Large intestine (tissue), 3 donors: ENCODE results near the gene PABPC1L. TPM values are rescaled to one million over a fixed set of nuclear protein-coding genes. Genes with fewer than 3 reads are reported as not detected.
A peak's percentile ranks its signal among the peaks of the same experiment; 100 is the strongest.

Source experiments
- DNase-seq, 2 donors: peaks; one replicate each; pipeline versions ENCODE4 v3.0.0 to v3.0.0-alpha.2; 2013
- H3K27ac ChIP-seq: one replicate; pipeline ENCODE4 v1.5.1; 2013; ENCODE audit warnings: low read length
- H3K27me3 ChIP-seq: 2 replicates; pipeline ENCODE4 v1.6.1; 2013; ENCODE audit warnings: low read length; ENCODE audit not compliant: control insufficient read depth, insufficient read depth
- H3K36me3 ChIP-seq: 2 replicates; pipeline ENCODE4 v1.6.1; 2013; ENCODE audit warnings: low read length; ENCODE audit not compliant: control insufficient read depth, insufficient read depth
- H3K4me1 ChIP-seq: one replicate; pipeline ENCODE4 v1.6.1; 2013; ENCODE audit warnings: low read length; ENCODE audit not compliant: control insufficient read depth, insufficient read depth
- H3K4me3 ChIP-seq: one replicate; pipeline ENCODE4 v1.5.1; 2013; ENCODE audit warnings: low read length
- H3K9me3 ChIP-seq: one replicate; pipeline ENCODE4 v1.6.1; 2013; ENCODE audit warnings: mild to moderate bottlenecking, low read depth, low read length, moderate library complexity; ENCODE audit not compliant: control insufficient read depth
- WGBS: methylation state at CpG from one replicate; pipeline ENCODE4 v1.1.5; 2013; ENCODE audit warnings: low lambda C conversion rate; ENCODE audit not compliant: insufficient coverage; 5-methylcytosine and 5-hydroxymethylcytosine counted together
- polyA plus RNA-seq: library from polyadenylated mRNA; unstranded; fragments of 120-200 nt; gene quantifications from one replicate; pipeline ENCODE4 v1.2.1, GENCODE V29; 2013

PABPC1L gene
- polyA plus RNA-seq, 1 donor: 27.4 TPM

DNA sequence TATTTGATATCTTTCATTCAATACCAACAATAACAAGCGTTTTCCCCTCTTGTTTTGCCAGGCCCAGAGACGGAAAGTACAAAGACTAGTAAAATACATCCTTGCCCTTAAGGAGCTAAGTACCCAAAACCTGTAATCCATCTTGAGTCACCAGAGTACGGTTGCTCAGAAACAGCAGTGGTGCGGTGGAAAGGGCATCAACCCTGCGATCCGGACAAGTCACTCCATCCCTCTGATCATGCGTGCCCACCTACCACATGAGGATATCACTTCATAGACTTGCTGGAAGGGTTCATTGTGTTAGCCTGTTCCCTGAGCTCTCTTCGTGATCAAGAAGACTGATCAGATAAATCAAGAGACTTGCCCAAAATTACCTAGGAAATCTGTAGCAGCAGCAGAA lies 48.4 kb downstream of the PABPC1L start:
- no peak for DNase-seq
- WGBS: no CpG with 5 or more reads among the region's 8 CpGs
- no peaks in the 10 kb centered on the region for H3K9me3 ChIP-seq

DNA sequence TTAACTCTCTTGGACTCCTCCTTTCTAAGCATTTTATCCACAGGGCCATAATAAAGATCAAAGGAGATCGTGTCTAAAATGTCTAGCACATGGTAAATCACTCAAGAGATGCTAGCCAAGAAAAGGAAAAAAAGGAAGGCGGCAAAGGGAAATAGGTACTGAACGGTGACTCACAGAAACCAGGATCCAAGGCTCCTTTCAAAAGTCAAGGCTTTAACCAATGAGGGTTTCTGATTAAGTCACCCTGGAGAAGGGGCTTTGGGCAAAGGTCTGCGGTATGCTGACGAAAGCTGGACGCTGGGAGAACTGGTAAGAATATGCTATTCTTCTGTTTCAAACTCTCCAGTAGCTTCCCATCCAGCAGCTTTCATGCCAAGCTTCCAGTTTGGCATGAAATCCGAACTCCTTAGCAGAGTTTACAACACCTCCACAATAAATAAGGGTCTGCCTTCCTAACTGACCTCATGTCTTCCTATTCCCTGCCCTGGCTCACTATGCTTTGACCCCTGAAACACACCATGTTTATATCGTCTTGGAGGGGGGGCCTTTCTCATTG lies 49.3 kb downstream of the PABPC1L start:
- peak overlapping the region; percentile 79 for H3K4me3 ChIP-seq
- H3K9me3 ChIP-seq: no peaks in the 10 kb centered on the region
- peaks cover 21% of the 10 kb centered on the region for H3K36me3 ChIP-seq
- 0% methylated on average over 1 of the region's 8 CpGs for WGBS
- H3K27me3 ChIP-seq: no peaks in the 10 kb centered on the region
- H3K4me1 ChIP-seq: peaks cover 9% of the 10 kb centered on the region
- H3K27ac ChIP-seq: no peak overlapping the region
- peak; percentile 15 to 54 for DNase-seq

More for the DNA sequence above, 48.4 kb downstream of the PABPC1L start:
- Histone ChIP-seq H3K27me3 (no peaks in the 10 kb centered on the region), H3K4me1 (peaks cover 9% of the 10 kb centered on the region), H3K36me3 (peaks cover 30% of the 10 kb centered on the region), H3K27ac (no peak overlapping the region), H3K4me3 (no peak overlapping the region)

DNA sequence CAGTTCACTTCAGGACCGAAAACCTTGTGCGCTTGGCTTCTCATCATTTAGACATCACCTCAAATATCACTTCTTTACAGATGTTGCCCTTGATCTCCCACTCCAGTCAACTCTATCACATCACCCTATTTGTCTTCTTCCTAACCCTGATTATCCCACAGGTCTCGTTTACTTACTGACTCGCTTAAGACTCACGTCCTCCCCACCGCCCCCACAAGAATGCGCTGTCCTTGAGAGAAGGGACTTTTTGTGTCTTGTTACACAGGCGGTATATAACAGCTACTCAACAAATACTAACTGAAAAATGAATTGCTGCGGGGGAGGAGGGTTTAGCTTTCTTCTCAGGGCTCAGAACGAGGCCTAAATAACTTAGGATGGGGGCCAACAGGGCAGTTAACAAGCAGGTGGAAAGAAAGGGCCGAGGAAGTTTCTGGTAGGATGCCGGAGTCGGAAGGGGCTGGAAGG lies 49.8 kb downstream of the PABPC1L start:
- Histone ChIP-seq H3K4me1 (peaks cover 9% of the 10 kb centered on the region), H3K36me3 (peaks cover 16% of the 10 kb centered on the region), H3K4me3 (peak overlapping the region; percentile 79), H3K27ac (peak overlapping the region; percentile 61), H3K27me3 (no peaks in the 10 kb centered on the region), H3K9me3 (no peaks in the 10 kb centered on the region)
- peak in 1 of 2 donors; percentile 59 for DNase-seq
- 0% methylated on average over 2 of the region's 13 CpGs for WGBS

DNA sequence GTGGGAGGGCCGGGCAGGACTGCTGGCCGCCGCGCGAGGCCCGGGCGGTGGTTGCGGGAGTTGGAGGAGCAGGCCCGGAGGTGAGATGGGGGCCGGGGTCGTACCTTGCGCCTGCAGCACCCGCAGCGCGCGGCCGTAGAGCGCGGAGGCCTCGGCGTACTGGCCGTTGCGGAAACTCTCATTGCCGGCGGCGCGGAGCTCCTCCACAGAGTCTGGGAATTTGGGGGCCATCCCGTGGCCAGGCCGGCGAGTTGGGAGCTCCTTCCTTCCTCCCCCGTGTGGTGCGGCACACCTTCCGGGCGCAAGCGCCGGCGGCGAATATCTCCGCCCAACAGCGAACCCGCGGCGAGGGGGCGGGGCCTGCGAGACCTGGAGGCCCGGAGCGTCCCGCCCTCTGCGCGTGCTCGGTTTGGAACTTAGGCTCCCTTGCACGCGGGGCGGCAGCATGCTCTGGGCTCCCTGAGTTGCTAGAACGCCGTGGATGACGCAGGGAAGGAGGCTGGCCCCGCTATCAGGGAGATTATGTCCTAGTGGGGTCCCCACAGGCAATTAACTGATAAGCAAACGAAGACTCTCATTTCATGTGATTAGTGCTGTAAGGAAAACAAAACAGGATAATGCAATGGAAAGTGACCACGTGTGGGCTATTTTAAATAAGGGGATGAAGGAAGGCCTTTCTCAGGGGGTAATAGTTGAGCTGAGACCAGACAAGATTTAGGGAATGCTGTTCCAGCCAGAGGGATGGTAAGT lies 50.4 kb downstream of the PABPC1L start, which contains the start of gene TOMM34:
TSS of gene TOMM34 (minus strand) at position 295 of the 750 bp plus-strand sequence. CDS start at position 231, 64 bp downstream.
- no peaks in the 10 kb centered on the region for H3K9me3 ChIP-seq
- peaks cover 10% of the 10 kb centered on the region for H3K4me1 ChIP-seq
- peaks cover 11% of the 10 kb centered on the region for H3K36me3 ChIP-seq
- peak within 1 kb of the TSS; percentile 61 for H3K27ac ChIP-seq
- H3K27me3 ChIP-seq: no peaks in the 10 kb centered on the region
- peak within 1 kb of the TSS; percentile 79 for H3K4me3 ChIP-seq
- peak; percentile 94 to 96 for DNase-seq
- no CpG with 5 or more reads among the region's 60 CpGs for WGBS

DNA sequence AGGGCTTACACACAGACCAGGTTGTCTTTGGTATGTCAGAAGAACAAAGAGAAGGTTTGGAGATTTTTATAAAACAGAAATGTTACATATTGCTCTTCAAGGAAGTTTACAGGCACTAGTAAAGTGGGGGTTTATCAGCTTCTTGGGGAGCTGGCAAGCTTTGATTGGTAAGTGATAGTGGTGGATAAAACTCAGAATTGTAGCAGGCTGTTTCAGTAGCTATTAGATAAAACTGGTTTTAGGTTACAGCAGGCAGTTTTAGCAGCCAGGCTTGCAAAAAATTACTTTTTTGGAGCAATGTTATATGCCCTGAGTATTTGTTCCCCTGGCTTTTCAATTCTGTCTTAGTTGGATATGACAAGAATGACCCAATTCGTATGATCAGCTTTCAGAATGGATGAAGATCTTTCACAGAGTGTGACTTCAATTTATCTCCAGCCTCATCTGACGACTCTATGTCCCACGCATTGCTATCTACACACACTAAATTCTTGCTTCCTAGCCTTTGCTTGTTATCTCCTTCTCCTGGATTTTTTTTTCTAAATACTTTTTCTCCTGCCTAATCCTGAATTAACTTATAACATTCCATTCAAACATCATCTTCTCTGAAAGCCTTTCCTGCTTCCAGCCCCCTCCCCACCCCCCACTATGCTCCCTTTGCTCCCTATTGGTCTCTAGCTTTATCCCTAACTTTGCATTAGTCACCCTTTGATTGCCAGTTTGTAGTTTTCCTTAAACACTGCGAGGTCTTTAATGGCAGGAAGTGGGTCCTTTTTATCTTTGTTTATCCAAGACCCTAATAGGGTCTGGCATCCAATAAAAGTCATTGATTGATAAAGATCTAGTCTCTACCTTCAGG lies 51.4 kb downstream of the PABPC1L start:
- Histone ChIP-seq H3K4me3 (no peak overlapping the region), H3K27me3 (no peaks in the 10 kb centered on the region), H3K4me1 (peaks cover 15% of the 10 kb centered on the region), H3K36me3 (peaks cover 3% of the 10 kb centered on the region), H3K27ac (no peak overlapping the region), H3K9me3 (no peaks in the 10 kb centered on the region)
- 69% methylated on average over 3 of the region's 4 CpGs for WGBS
- no peak for DNase-seq

DNA sequence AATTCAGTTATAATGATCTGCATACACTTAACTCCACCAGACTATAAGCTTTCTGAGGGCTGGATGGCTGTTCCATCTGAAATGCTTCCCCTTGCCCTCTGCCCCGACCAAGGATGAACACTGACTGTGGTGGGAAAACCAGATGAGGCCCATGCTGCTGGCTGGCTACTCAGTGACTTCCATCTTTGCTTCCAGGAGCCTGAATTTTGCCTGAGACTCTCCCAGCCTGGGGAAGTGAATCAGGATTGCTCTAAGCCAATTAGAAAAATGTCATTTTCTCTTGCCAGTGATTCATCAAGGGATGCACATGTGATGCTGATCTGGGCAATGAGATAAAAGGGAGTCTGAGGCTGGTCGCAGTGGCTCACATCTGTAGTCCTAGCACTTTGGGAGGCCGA lies 52.0 kb downstream of the PABPC1L start:
- DNase-seq: no peak
- Histone ChIP-seq H3K9me3 (no peaks in the 10 kb centered on the region), H3K27me3 (no peaks in the 10 kb centered on the region), H3K27ac (no peak overlapping the region), H3K4me1 (peaks cover 15% of the 10 kb centered on the region), H3K36me3 (no peaks in the 10 kb centered on the region), H3K4me3 (no peak overlapping the region)
- no CpG with 5 or more reads among the region's 3 CpGs for WGBS

DNA sequence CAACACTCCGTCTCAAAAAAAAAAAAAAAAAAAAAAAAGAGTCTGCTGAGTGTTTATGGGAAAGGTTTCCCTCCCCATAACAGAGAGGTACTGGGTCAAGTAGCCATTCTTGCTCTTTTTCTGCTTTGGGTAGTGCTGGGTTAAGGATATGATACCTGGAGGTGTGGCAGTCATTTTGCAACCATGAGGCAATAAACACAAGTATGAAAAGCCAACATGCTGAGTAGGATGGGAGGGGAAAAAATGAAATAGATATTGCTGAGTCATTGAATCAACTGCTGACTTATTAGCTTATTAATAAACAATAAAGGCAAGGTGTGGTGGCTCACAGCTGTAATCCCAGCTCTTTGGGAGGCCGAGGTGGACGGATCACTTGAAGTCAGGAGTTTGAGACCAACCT lies 52.6 kb downstream of the PABPC1L start:
- WGBS: no CpG with 5 or more reads among the region's 3 CpGs

DNA sequence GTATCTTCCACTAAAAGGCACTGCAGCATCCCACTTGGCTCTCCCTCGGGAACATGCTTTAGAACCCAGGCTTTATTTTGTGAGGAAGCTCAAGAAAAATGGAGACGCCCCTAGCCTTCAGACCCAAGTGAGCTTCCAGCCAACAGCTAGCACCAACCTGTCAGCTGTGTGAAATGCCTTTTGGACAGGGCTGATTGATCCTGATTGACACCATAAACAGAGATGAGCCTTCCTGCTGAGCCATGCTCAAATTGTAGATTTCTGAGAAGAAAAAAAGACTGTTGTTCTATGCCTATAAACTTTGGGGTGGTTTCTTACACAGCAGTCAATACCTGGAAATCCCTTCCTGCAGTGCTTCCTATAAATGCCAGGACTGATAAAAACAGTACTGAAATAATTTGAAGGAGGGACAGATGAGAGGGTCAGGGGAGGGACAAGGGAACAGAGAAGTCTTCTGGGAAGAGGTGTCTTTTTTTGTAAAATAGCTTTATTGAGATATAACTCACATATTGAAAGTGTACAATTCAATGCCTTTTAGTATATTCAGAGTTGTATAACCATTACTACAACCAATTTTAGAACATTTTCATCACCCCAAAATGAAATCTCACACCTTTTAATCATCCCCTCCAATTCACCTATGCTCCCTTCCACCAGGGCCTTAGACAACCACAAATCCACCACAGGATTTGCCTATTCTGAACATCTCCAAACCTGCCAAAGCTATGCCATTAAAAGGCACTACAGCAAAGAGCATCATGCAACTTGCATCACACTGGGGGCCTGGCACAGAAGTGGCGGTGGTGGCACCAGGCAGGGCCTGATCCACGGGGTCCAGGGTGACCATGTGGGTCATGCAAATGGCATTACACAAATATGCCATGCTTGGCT lies 53.7 kb downstream of the PABPC1L start:
- peaks cover 20% of the 10 kb centered on the region for H3K4me1 ChIP-seq
- no peak overlapping the region for H3K27ac ChIP-seq
- H3K4me3 ChIP-seq: no peak overlapping the region
- H3K9me3 ChIP-seq: no peaks in the 10 kb centered on the region
- no peaks in the 10 kb centered on the region for H3K27me3 ChIP-seq
- no CpG with 5 or more reads among the region's 4 CpGs for WGBS
- no peak for DNase-seq
- no peaks in the 10 kb centered on the region for H3K36me3 ChIP-seq

More for the DNA sequence above, 52.6 kb downstream of the PABPC1L start:
- DNase-seq: no peak
- Histone ChIP-seq H3K36me3 (no peaks in the 10 kb centered on the region), H3K9me3 (no peaks in the 10 kb centered on the region), H3K27me3 (no peaks in the 10 kb centered on the region), H3K4me1 (peaks cover 19% of the 10 kb centered on the region), H3K27ac (no peak overlapping the region), H3K4me3 (no peak overlapping the region)

DNA sequence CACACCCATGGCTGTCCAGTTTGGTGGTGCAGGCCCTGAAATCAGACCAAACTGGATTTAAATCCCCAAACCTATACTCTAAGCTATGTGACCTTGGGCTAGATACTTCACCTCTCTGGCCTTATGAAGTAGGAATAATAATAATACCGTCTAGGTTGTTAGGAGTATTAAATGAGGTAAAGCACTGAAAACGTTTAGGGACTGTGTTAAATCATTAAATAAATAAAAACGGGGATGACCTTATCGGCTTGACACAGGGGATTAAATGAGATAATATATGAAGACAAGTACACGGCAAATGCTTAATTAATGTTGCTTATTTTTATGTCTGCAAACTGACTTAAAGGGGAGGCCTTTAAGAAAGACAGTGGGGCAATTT lies 55.8 kb downstream of the PABPC1L start:
- Histone ChIP-seq H3K9me3 (no peaks in the 10 kb centered on the region), H3K4me3 (peak overlapping the region; percentile 95), H3K4me1 (peaks cover 14% of the 10 kb centered on the region), H3K36me3 (no peaks in the 10 kb centered on the region), H3K27me3 (no peaks in the 10 kb centered on the region), H3K27ac (peak overlapping the region; percentile 86)
- DNase-seq: no peak
- 100% methylated on average over 1 of the region's 5 CpGs for WGBS
